ENCODE data around the gene CYBC1.

- TF ChIP-seq LEF1 (IDR thresholded peaks at IDR 0.05; ENCODE audit: borderline replicate concordance) (no peak), FOXK2 (IDR thresholded peaks at IDR 0.05) (no peak), FOXA1 (IDR thresholded peaks at IDR 0.05) (no peak), SUZ12 (IDR thresholded peaks at IDR 0.05) (no peak), SP1 (IDR thresholded peaks at IDR 0.05) (no peak), HDGF (IDR thresholded peaks at IDR 0.05; ENCODE audit: borderline replicate concordance) (no peak), ELF4 (IDR thresholded peaks at IDR 0.05) (no peak), FOXM1 (IDR thresholded peaks at IDR 0.05; ENCODE audit: borderline replicate concordance) (no peak), L3MBTL2 (conservative IDR thresholded peaks at IDR 0.05) (no peak), BHLHE40 (IDR thresholded peaks at IDR 0.05; ENCODE audit: borderline replicate concordance) (no peak)
These were observed 4.4 kb downstream of the CYBC1 start for GRCh38 chr17:82446124-82446523.

All from HEK293T (cell line).